Mesothelial cell of epicardium (in vitro differentiated cells): ENCODE measurements around the gene CERCAM. TPM values are rescaled to one million over a fixed set of nuclear protein-coding genes. Genes with fewer than 3 reads are reported as not detected.
A peak's percentile ranks its signal among the peaks of the same experiment; 100 is the strongest.
"Not testable (repeated sequence)": the region's sequence is repeated elsewhere in the genome, so short reads cannot be mapped to it uniquely, and the experiment has no call there.

Experiments
- DNase-seq, 2 experiments: peaks; one replicate each; pipeline ENCODE4 v3.0.0; 2021; ENCODE audit warnings: low spot score in 2 of 2; ENCODE audit not compliant: unreplicated experiment in 2 of 2
- H3K27ac Mint-ChIP-seq: 2 replicates; pipeline ENCODE4 v1.8.0; 2021; ENCODE audit warnings: mixed read lengths
- H3K27me3 Mint-ChIP-seq: 2 replicates; pipeline ENCODE4 v1.8.0; 2021; ENCODE audit warnings: low read depth, mixed read lengths
- H3K36me3 Mint-ChIP-seq: 2 replicates; pipeline ENCODE4 v1.8.0; 2021; ENCODE audit warnings: mixed read lengths
- H3K4me1 Mint-ChIP-seq: 2 replicates; pipeline ENCODE4 v1.8.0; 2021; ENCODE audit warnings: mixed read lengths
- H3K4me3 Mint-ChIP-seq: 2 replicates; pipeline ENCODE4 v1.8.0; 2021; ENCODE audit warnings: mild to moderate bottlenecking, moderate library complexity, mixed read lengths
- H3K9me3 Mint-ChIP-seq: 2 replicates; pipeline ENCODE4 v1.8.0; 2021; ENCODE audit warnings: mixed read lengths
- total RNA-seq: library from RNA; stranded (reverse); gene quantifications from 3 replicates; pipeline ENCODE4 v1.2.1, GENCODE V29; 2021
- TF ChIP-seq, protein P1 (sequence below): fragments of 200-600 bp; sonication (generic); IDR thresholded peaks from one replicate; pipeline ENCODE4 v1.5.0; 2021; ENCODE audit warnings: antibody characterized with exemption; ENCODE audit not compliant: unreplicated experiment

The CERCAM gene
- total RNA-seq, 1 donor from 2014 or later = 141 TPM

DNA sequence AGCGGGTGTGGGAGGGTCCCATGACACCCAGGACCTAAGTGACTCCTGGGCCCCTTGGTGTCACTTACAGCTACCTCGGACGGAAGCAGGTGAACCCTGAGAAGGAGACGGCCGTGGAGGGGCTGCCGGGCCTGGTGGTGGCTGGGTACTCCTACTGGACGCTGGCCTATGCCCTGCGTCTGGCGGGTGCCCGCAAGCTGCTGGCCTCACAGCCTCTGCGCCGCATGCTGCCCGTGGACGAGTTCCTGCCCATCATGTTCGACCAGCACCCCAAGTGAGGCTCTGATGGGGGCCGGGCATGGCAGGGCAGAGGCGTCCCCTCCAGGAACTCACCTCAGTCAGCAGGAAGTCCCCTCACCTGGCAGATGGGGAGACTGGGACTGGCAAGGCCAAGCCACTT lies 13.7 kb downstream of the CERCAM start:
- no peak for DNase-seq
- peaks cover 14% of the 10 kb centered on the region for H3K36me3 Mint-ChIP-seq
- H3K9me3 Mint-ChIP-seq = no peaks in the 10 kb centered on the region
- no peaks in the 10 kb centered on the region for H3K4me1 Mint-ChIP-seq
- TF ChIP-seq, protein P1, sequence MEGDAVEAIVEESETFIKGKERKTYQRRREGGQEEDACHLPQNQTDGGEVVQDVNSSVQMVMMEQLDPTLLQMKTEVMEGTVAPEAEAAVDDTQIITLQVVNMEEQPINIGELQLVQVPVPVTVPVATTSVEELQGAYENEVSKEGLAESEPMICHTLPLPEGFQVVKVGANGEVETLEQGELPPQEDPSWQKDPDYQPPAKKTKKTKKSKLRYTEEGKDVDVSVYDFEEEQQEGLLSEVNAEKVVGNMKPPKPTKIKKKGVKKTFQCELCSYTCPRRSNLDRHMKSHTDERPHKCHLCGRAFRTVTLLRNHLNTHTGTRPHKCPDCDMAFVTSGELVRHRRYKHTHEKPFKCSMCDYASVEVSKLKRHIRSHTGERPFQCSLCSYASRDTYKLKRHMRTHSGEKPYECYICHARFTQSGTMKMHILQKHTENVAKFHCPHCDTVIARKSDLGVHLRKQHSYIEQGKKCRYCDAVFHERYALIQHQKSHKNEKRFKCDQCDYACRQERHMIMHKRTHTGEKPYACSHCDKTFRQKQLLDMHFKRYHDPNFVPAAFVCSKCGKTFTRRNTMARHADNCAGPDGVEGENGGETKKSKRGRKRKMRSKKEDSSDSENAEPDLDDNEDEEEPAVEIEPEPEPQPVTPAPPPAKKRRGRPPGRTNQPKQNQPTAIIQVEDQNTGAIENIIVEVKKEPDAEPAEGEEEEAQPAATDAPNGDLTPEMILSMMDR = no peak
- no peak overlapping the region for H3K4me3 Mint-ChIP-seq
- H3K27ac Mint-ChIP-seq = no peak overlapping the region
- no peaks in the 10 kb centered on the region for H3K27me3 Mint-ChIP-seq

DNA sequence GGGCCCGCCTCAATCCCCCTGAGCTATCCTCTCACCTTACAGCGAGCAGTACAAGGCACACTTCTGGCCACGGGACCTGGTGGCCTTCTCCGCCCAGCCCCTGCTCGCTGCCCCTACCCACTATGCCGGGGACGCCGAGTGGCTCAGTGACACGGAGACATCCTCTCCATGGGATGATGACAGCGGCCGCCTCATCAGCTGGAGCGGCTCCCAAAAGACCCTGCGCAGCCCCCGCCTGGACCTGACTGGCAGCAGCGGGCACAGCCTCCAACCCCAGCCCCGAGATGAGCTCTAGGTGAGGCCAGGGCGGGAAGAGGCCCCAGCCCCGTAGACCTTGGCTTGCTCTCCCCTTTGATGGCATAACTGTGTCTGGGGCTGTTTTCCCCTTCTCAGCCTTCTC lies 15.0 kb downstream of the CERCAM start:
- no peak for DNase-seq
- Mint-ChIP-seq H3K36me3 (peaks cover 12% of the 10 kb centered on the region), H3K27me3 (no peaks in the 10 kb centered on the region), H3K27ac (no peak overlapping the region), H3K4me3 (no peak overlapping the region), H3K9me3 (no peaks in the 10 kb centered on the region), H3K4me1 (no peaks in the 10 kb centered on the region)
- TF ChIP-seq, protein P1 = no peak

DNA sequence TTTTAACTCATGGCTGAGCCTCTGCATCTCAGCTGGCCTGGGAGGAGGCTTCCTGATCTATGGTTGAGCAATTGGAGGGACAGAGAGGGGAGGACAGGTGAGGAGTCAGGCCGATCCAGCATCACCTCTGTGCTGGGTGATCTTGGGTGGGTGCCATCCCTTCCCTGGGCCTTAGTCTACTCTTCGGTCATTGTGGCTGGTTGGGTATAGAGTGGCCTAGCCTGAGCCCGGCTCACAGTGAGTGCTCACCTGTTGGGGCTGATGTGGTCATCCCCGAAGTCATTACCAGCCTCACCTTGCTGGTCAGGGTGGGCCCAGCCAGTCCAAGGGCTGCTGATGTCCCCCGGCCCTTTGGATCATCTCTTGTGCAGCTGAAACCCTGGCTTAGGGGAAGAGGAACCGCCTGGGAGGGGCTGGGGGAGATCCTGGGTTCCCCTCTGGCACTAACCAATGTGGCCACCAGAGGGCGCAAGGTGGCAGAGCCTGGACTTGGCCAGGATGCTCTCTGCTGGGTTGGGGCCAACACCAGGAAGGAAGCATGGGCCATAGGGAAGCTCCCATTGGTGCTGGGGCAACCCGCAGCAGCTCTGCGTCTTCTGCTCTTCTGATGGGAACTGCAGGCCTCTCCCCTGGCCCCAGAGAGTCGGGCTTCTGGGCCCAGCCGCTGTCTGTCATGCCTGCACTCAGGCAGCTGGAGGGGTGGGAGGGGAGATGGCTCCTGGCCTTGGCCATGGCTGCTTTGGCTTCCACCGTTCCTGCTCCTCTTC lies 17.9 kb downstream of the CERCAM start:
- Mint-ChIP-seq H3K4me1 (peaks cover 3% of the 10 kb centered on the region), H3K27me3 (no peaks in the 10 kb centered on the region), H3K9me3 (no peaks in the 10 kb centered on the region), H3K4me3 (no peak overlapping the region), H3K36me3 (peaks cover 7% of the 10 kb centered on the region), H3K27ac (no peak overlapping the region)
- DNase-seq = peak; percentile 77 to 92
- TF ChIP-seq, protein P1 = peak; percentile 99

DNA sequence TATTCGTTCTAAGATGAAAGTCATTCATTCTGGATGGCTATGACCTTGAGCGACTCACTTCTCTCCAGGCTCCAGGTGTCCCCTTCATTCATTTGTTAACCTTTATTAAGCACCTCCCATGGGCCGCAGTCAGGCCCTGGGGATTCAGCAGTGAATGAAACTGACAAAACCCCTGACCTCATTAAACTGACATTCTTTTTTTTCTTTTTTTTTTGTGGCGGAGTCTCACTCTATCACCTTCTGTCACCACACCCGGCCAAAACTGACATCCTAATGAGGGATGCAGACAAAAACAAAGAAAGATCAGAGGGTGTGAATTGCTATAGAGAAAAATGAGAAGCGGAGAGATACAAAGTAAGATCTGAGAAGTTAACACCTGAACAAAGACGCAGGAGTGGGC lies 18.6 kb downstream of the CERCAM start:
- Mint-ChIP-seq H3K4me3 (no peak overlapping the region), H3K27ac (no peak overlapping the region), H3K9me3 (no peaks in the 10 kb centered on the region), H3K27me3 (no peaks in the 10 kb centered on the region), H3K36me3 (peaks cover 7% of the 10 kb centered on the region), H3K4me1 (peaks cover 3% of the 10 kb centered on the region)
- TF ChIP-seq, protein P1 = no peak
- DNase-seq = no peak

DNA sequence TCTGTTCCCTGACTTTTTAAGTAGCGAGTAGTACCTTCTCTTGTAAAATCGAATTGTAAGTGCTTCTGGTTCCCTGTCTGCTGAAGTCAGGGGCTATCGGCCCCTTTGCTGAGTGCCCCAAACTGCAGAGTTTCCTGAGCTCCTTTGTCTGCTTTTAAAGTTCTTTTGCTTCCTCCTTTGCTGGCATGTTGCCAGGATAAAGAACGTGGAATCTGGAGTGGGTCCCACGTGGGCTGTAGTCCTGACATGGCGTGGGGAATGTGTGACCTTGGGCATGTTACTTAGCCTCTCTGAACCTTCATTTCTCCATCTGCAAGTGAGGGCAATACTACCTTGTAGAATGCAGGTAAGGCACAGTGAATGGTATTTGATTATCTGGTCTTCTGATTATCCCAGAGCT lies 21.5 kb downstream of the CERCAM start:
- TF ChIP-seq, protein P1 = no peak
- Mint-ChIP-seq H3K9me3 (no peaks in the 10 kb centered on the region), H3K4me3 (no peak overlapping the region), H3K27me3 (peaks cover 6% of the 10 kb centered on the region), H3K4me1 (peaks cover 3% of the 10 kb centered on the region), H3K36me3 (peaks cover 2% of the 10 kb centered on the region), H3K27ac (no peak overlapping the region)
- no peak for DNase-seq

DNA sequence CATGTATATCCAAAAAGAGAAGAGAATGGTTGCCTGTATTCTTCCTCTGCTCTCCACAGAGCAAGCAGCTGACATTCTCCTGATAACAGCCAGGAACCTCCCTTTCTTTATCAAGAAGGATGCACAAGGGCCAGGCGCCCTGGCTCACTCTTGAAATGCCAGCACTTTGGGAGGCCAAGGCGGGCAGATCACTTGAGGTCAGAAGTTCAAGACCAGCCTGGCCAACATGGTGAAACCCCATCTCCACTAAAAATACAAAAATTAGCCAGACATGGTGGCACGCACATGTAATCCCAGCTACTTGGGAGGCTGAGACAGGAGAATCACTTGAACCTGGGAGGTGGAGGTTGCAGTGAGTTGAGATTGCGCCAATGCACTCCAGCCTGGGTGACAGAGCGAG lies 25.8 kb downstream of the CERCAM start:
- H3K4me1 Mint-ChIP-seq, H3K27me3 Mint-ChIP-seq, H3K27ac Mint-ChIP-seq, DNase-seq, H3K9me3 Mint-ChIP-seq, H3K36me3 Mint-ChIP-seq, H3K4me3 Mint-ChIP-seq: not testable (repeated sequence)
